Measurements from ENCODE around the gene KDM6B.

KDM6B gene

GRCh38 chr17:7867881-7868329 is 33.9 kb downstream of the KDM6B start:
- no peak for TF ChIP-seq PAX5 (IDR thresholded peaks at IDR 0.05; ENCODE audit: insufficient read depth, low read length, severe bottlenecking)
- TF ChIP-seq SPI1 (IDR thresholded peaks at IDR 0.05; ENCODE audit: low read depth, low read length): no peak
- TF ChIP-seq POLR2A (IDR thresholded peaks at IDR 0.05; ENCODE audit: low read depth, low read length): no peak
- no peak for TF ChIP-seq TAF1 (IDR thresholded peaks at IDR 0.05; ENCODE audit: low read depth, low read length)
- TF ChIP-seq POU2F2 (IDR thresholded peaks at IDR 0.05; ENCODE audit: low read depth, low read length): no peak
- TF ChIP-seq POLR2AphosphoS5 (IDR thresholded peaks at IDR 0.05; ENCODE audit: low read depth, low read length): no peak

GRCh38 chr17:7873051-7873450 is 39.0 kb downstream of the KDM6B start:
- DNase-seq (ENCODE audit: insufficient read length, low spot score) (no peak), FAIRE-seq (no peak)
- TF ChIP-seq TAF1 (IDR thresholded peaks at IDR 0.05; ENCODE audit: low read depth, low read length): no peak

More at GRCh38 chr17:7867881-7868329, 33.9 kb downstream of the KDM6B start:
- DNase-seq (ENCODE audit: insufficient read length, low spot score) (no peak), FAIRE-seq (no peak)

- FAIRE-seq: peak; percentile 59
- no peak for DNase-seq (ENCODE audit: insufficient read length, low spot score)
- TF ChIP-seq SPI1 (IDR thresholded peaks at IDR 0.05; ENCODE audit: low read depth, low read length): no peak
- no peak for TF ChIP-seq POLR2AphosphoS5 (IDR thresholded peaks at IDR 0.05; ENCODE audit: low read depth, low read length)
- no peak for TF ChIP-seq POU2F2 (IDR thresholded peaks at IDR 0.05; ENCODE audit: low read depth, low read length)
- no peak for TF ChIP-seq POLR2A (IDR thresholded peaks at IDR 0.05; ENCODE audit: low read depth, low read length)
- no peak for TF ChIP-seq TAF1 (IDR thresholded peaks at IDR 0.05; ENCODE audit: low read depth, low read length)
- no peak for TF ChIP-seq PAX5 (IDR thresholded peaks at IDR 0.05; ENCODE audit: insufficient read depth, low read length, severe bottlenecking)
Observed at GRCh38 chr17:7875804-7876370, 41.9 kb downstream of the KDM6B start.

GRCh38 chr17:7878234-7878633 is 44.2 kb downstream of the KDM6B start:
- FAIRE-seq (no peak), DNase-seq (ENCODE audit: insufficient read length, low spot score) (no peak)
- no peak for TF ChIP-seq POLR2A (IDR thresholded peaks at IDR 0.05; ENCODE audit: low read depth, low read length)
- TF ChIP-seq POLR2AphosphoS5 (IDR thresholded peaks at IDR 0.05; ENCODE audit: low read depth, low read length): no peak
- TF ChIP-seq TAF1 (IDR thresholded peaks at IDR 0.05; ENCODE audit: low read depth, low read length): no peak
- no peak for TF ChIP-seq PAX5 (IDR thresholded peaks at IDR 0.05; ENCODE audit: insufficient read depth, low read length, severe bottlenecking)
- no peak for TF ChIP-seq POU2F2 (IDR thresholded peaks at IDR 0.05; ENCODE audit: low read depth, low read length)
- no peak for TF ChIP-seq SPI1 (IDR thresholded peaks at IDR 0.05; ENCODE audit: low read depth, low read length)

- DNase-seq (ENCODE audit: insufficient read length, low spot score) (no peak), FAIRE-seq (no peak)
- TF ChIP-seq POLR2AphosphoS5 (IDR thresholded peaks at IDR 0.05; ENCODE audit: low read depth, low read length) (no peak), PAX5 (IDR thresholded peaks at IDR 0.05; ENCODE audit: insufficient read depth, low read length, severe bottlenecking) (no peak), SPI1 (IDR thresholded peaks at IDR 0.05; ENCODE audit: low read depth, low read length) (peak; percentile 75)
Observed at GRCh38 chr17:7880076-7880868, 46.3 kb downstream of the KDM6B start.

- DNase-seq (ENCODE audit: insufficient read length, low spot score) (no peak), FAIRE-seq (no peak)
- no peak for TF ChIP-seq POLR2A (IDR thresholded peaks at IDR 0.05; ENCODE audit: low read depth, low read length)
- no peak for TF ChIP-seq POLR2AphosphoS5 (IDR thresholded peaks at IDR 0.05; ENCODE audit: low read depth, low read length)
- TF ChIP-seq POU2F2 (IDR thresholded peaks at IDR 0.05; ENCODE audit: low read depth, low read length): no peak
- no peak for TF ChIP-seq TAF1 (IDR thresholded peaks at IDR 0.05; ENCODE audit: low read depth, low read length)
- no peak for TF ChIP-seq SPI1 (IDR thresholded peaks at IDR 0.05; ENCODE audit: low read depth, low read length)
- no peak for TF ChIP-seq PAX5 (IDR thresholded peaks at IDR 0.05; ENCODE audit: insufficient read depth, low read length, severe bottlenecking)
Observed at GRCh38 chr17:7881276-7882054, 47.4 kb downstream of the KDM6B start.

GRCh38 chr17:7882068-7882467 is 48.1 kb downstream of the KDM6B start:
- DNase-seq (ENCODE audit: insufficient read length, low spot score): no peak
- no peak for TF ChIP-seq PAX5 (IDR thresholded peaks at IDR 0.05; ENCODE audit: insufficient read depth, low read length, severe bottlenecking)
- no peak for TF ChIP-seq POLR2A (IDR thresholded peaks at IDR 0.05; ENCODE audit: low read depth, low read length)
- no peak for TF ChIP-seq SPI1 (IDR thresholded peaks at IDR 0.05; ENCODE audit: low read depth, low read length)
- no peak for TF ChIP-seq TAF1 (IDR thresholded peaks at IDR 0.05; ENCODE audit: low read depth, low read length)
- FAIRE-seq: peak; percentile 70

- DNase-seq (ENCODE audit: insufficient read length, low spot score) (no peak), FAIRE-seq (peak; percentile 58)
- no peak for TF ChIP-seq POLR2AphosphoS5 (IDR thresholded peaks at IDR 0.05; ENCODE audit: low read depth, low read length)
- TF ChIP-seq TAF1 (IDR thresholded peaks at IDR 0.05; ENCODE audit: low read depth, low read length): no peak
- TF ChIP-seq POLR2A (IDR thresholded peaks at IDR 0.05; ENCODE audit: low read depth, low read length): no peak
- TF ChIP-seq POU2F2 (IDR thresholded peaks at IDR 0.05; ENCODE audit: low read depth, low read length): no peak
- TF ChIP-seq SPI1 (IDR thresholded peaks at IDR 0.05; ENCODE audit: low read depth, low read length): no peak
- TF ChIP-seq PAX5 (IDR thresholded peaks at IDR 0.05; ENCODE audit: insufficient read depth, low read length, severe bottlenecking): no peak
Observed at GRCh38 chr17:7882629-7883028, 48.6 kb downstream of the KDM6B start.
